Measurements from ENCODE around the gene RAB43. TPM values are rescaled to one million over a fixed set of nuclear protein-coding genes. Genes with fewer than 3 reads are reported as not detected.

The RAB43 gene
- total RNA-seq, 2 experiments from 2014 or later, result 47.5 to 48.1 TPM

DNA sequence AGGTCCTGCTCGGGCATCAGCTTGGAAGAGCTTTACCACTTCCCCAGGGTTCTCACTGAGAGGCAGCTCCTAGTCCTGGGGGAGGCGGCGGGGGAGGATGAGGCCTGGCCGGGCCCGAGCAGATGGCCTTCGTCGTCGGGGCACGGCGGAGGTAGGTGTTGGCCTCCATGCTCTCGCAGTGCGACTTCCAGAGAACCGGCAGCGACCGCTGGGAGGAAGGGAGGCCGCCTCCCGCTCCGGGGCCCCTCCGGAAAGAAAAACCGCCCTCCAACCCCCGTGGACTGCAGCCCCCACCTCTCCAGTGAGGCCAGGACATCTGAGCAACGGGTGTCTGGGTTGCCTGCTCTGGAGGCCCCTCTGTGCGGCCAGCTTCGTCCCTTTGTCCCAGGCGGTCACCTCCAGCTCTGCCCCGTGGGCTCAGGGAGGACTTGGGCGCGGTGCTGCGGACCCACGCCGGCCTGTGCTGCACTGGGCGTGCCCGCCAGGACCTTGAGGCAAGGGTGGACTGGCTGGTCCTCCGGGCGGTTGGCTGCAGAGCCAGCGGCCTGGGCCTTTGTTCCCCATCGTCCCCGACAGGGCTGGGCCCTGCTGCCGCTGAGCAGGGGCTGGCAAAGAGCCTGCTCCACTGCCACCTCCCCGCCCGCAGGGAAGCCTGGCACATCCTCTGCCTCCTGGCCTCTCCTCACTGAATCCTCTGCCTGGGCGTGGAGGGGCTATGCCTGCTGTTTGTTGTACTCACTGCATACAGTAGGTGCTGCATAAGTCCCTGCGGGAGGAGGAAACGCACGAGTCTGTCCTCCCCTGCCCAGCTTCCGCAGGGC, 74.7 kb downstream of the RAB43 start:
- no peaks in the 10 kb centered on the region for H3K4me1 Mint-ChIP-seq (ENCODE audit: low read depth)
- H3K36me3 Mint-ChIP-seq (ENCODE audit: low read depth), result no peaks in the 10 kb centered on the region
- no peak overlapping the region for H3K4me3 ChIP-seq (ENCODE audit: low read length)
- ChIA-PET CTCF (interaction anchor here (0.8 kb wide), 1 partner anchor 19 kb away, joined by 3 read pairs; no protein-coding TSS in a partner anchor), POLR2A (interaction anchor here (0.9 to 2.9 kb wide), 2 partner anchors 31 to 137 kb away, joined by 3 to 11 read pairs; partner anchors contain the start of gene CNBP)
- no peaks in the 10 kb centered on the region for H3K27me3 ChIP-seq (ENCODE audit: control insufficient read depth in 1 of 2, insufficient read depth in 2 of 2, low read length in 2 of 2)
- TF ChIP-seq, protein P1, sequence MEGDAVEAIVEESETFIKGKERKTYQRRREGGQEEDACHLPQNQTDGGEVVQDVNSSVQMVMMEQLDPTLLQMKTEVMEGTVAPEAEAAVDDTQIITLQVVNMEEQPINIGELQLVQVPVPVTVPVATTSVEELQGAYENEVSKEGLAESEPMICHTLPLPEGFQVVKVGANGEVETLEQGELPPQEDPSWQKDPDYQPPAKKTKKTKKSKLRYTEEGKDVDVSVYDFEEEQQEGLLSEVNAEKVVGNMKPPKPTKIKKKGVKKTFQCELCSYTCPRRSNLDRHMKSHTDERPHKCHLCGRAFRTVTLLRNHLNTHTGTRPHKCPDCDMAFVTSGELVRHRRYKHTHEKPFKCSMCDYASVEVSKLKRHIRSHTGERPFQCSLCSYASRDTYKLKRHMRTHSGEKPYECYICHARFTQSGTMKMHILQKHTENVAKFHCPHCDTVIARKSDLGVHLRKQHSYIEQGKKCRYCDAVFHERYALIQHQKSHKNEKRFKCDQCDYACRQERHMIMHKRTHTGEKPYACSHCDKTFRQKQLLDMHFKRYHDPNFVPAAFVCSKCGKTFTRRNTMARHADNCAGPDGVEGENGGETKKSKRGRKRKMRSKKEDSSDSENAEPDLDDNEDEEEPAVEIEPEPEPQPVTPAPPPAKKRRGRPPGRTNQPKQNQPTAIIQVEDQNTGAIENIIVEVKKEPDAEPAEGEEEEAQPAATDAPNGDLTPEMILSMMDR (IDR thresholded peaks at IDR 0.05), result no peak
- peaks cover 10% of the 10 kb centered on the region for H3K27me3 Mint-ChIP-seq
- no peak for ATAC-seq (ENCODE audit: poor library complexity)
- peaks cover 5% of the 10 kb centered on the region for H3K9me3 Mint-ChIP-seq
- intact Hi-C loops (cut with DNase I, micrococcal nuclease), result no loop called here
- H3K27ac Mint-ChIP-seq, result no peak overlapping the region
- H3K4me1 ChIP-seq (ENCODE audit: insufficient read depth, low read length), result peaks cover 9% of the 10 kb centered on the region
- H3K9me3 ChIP-seq (ENCODE audit: control insufficient read depth in 1 of 2, insufficient read depth in 1 of 2, low read length in 2 of 2), result peaks cover 0 to 18% of the 10 kb centered on the region in 2 experiments
- H3K4me3 Mint-ChIP-seq, result peak overlapping the region; percentile 54
- H3K36me3 ChIP-seq (ENCODE audit: insufficient read depth, low read length), result no peaks in the 10 kb centered on the region
- H3K27ac ChIP-seq (ENCODE audit: low read depth in 1 of 2, low read length in 2 of 2), result no peak overlapping the region
- DNase-seq, result no peak

DNA sequence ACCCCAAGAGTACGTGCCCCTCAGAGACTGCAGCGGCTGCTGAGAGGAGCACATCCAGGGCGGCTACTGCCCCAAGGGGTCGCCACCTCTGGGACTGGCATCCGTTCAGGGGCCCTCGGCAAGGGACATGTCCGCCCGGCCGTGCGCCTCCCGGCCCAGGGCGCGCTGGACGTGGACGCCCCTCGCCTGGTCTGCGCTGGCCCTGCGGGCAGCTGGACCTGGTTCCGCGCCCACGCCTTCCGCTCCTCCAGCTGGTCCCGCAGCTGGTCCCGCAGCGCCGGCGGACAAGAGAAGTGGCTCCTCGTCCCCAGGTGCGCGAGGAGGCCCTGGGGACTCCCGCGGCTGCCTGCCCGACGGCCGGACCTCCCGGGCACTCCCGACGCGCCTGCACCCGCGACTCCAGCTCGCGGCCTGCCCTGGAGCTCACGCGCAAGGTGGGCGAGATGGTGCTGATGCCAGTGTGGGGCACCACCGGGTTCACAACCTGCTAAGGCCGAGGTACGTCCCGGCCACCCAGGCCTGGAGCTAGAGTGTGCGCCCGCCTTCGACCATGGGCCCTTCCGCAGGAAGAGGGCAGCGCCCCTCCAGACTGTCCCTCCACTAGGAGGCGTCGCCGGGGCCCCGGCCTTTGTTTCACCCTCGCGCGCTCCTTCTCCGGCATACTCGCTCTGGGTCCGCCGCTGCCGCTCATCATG, 75.4 kb downstream of the RAB43 start:
- Mint-ChIP-seq H3K9me3 (peaks cover 5% of the 10 kb centered on the region), H3K36me3 (ENCODE audit: low read depth) (no peaks in the 10 kb centered on the region), H3K27ac (no peak overlapping the region), H3K4me3 (no peak overlapping the region), H3K4me1 (ENCODE audit: low read depth) (no peaks in the 10 kb centered on the region), H3K27me3 (peaks cover 12% of the 10 kb centered on the region)
- Histone ChIP-seq H3K4me3 (ENCODE audit: low read length) (peak overlapping the region; percentile 35), H3K9me3 (ENCODE audit: control insufficient read depth in 1 of 2, insufficient read depth in 1 of 2, low read length in 2 of 2) (peaks cover 0 to 18% of the 10 kb centered on the region in 2 experiments), H3K36me3 (ENCODE audit: insufficient read depth, low read length) (no peaks in the 10 kb centered on the region), H3K27me3 (ENCODE audit: control insufficient read depth in 1 of 2, insufficient read depth in 2 of 2, low read length in 2 of 2) (no peaks in the 10 kb centered on the region), H3K4me1 (ENCODE audit: insufficient read depth, low read length) (peaks cover 9% of the 10 kb centered on the region), H3K27ac (ENCODE audit: low read depth in 1 of 2, low read length in 2 of 2) (no peak overlapping the region)
- CTCF ChIA-PET, result interaction anchor here (0.8 kb wide), 2 partner anchors 19 to 42 kb away, joined by 3 read pairs; no protein-coding TSS in a partner anchor
- intact Hi-C loops (cut with DNase I, micrococcal nuclease), result no loop called here
- TF ChIP-seq, protein P1 (IDR thresholded peaks at IDR 0.05), result peak; percentile 40
- POLR2A ChIA-PET, result interaction anchor here (0.9 to 2.9 kb wide), 2 partner anchors 30 to 138 kb away, joined by 3 to 11 read pairs; partner anchors contain the start of gene CNBP
- ATAC-seq (ENCODE audit: poor library complexity), result peak; percentile 67
- DNase-seq, result peak in 4 of 14 experiments; percentile 20 to 39 (median 32)

DNA sequence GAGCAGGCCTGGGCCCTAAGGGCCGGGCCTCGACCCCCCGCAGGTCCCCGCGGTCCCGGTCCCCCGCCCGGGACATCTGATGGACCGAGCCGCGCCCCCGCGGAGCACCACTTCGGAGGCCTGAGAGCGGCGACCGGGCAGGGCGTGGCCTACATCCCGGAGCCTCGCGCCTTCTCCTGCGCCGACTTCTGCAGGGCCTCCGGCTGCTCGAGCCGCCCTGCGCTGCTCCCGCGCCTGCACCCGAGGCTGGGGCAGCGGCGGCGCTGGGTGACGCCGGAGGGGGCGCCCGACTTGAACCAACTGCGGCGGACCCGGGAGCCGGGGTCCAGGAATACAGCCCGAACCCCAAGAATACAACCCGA, 75.9 kb downstream of the RAB43 start:
- ATAC-seq (ENCODE audit: poor library complexity) (peak; percentile 84), DNase-seq (peak in 8 of 14 experiments; percentile 12 to 58 (median 43))
- Histone ChIP-seq H3K4me1 (ENCODE audit: insufficient read depth, low read length) (peaks cover 9% of the 10 kb centered on the region), H3K27ac (ENCODE audit: low read depth in 1 of 2, low read length in 2 of 2) (no peak overlapping the region), H3K4me3 (ENCODE audit: low read length) (peak overlapping the region; percentile 35), H3K9me3 (ENCODE audit: control insufficient read depth in 1 of 2, insufficient read depth in 1 of 2, low read length in 2 of 2) (peaks cover 0 to 22% of the 10 kb centered on the region in 2 experiments), H3K27me3 (ENCODE audit: control insufficient read depth in 1 of 2, insufficient read depth in 2 of 2, low read length in 2 of 2) (no peaks in the 10 kb centered on the region), H3K36me3 (ENCODE audit: insufficient read depth, low read length) (no peaks in the 10 kb centered on the region)
- Mint-ChIP-seq H3K36me3 (ENCODE audit: low read depth) (no peaks in the 10 kb centered on the region), H3K4me1 (ENCODE audit: low read depth) (no peaks in the 10 kb centered on the region), H3K9me3 (peaks cover 5% of the 10 kb centered on the region), H3K4me3 (peak overlapping the region; percentile 54), H3K27ac (no peak overlapping the region), H3K27me3 (peaks cover 12% of the 10 kb centered on the region)
- TF ChIP-seq, protein P1 (IDR thresholded peaks at IDR 0.05), result no peak
- CTCF ChIA-PET, result interaction anchor here (0.8 to 1.4 kb wide), 3 partner anchors 18 to 42 kb away, joined by 3 read pairs; no protein-coding TSS in a partner anchor
- POLR2A ChIA-PET, result interaction anchor here (0.9 kb wide), 1 partner anchor 138 kb away, joined by 3 read pairs; the partner anchor contains the start of gene CNBP
- intact Hi-C loops (cut with DNase I, micrococcal nuclease), result no loop called here

Data from CD4-positive, alpha-beta T cell (primary cell).